Raji (cell line): ENCODE data around the gene SNAI3.

Source experiments
- POLR2A ChIP-seq: IDR thresholded peaks from 2 replicates; pipeline ENCODE4 v1.6.1; 2011; ENCODE audit warnings: low read depth, low read length, control low read depth; ENCODE audit not compliant: insufficient read depth

SNAI3 gene

DNA sequence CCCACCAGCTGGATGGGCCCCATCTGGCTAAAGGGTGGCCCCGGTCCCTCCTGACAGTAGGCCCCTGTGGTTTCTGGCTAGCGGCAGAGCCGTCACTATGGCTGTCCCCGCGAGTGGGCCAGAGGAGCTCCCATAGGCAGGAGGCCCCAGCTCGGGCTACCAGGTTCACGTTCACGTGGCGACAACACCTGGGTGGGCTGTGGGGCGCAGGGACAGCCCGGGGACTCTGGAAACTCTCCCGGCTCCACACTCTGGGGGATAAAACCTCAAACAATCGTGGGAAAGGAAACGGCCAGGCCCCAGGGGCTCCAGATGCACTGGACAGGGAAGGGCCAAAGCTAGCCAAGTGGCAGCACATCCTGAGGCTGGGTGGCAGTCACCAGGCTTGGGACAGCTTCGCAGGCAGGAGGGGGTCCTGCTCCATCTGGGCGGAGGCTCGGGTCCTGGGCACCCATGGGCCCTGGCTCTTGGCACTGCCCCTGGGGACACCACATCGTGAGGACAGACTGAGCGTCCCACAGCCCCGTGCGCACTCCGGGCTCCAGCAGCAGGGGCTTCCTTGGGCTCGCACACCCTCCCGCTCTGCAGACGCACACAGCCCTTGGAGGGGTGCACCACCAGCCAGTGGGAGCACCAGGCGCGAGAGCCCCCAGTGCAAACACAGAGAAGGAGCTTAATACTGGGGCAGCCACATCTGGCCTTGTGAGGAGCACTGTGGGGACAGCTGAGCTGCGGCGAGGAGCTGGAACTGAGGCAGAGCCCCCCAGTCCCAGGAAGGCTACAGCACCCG is 15.5 kb upstream of the SNAI3 start:
- no peak for TF ChIP-seq POLR2A

DNA sequence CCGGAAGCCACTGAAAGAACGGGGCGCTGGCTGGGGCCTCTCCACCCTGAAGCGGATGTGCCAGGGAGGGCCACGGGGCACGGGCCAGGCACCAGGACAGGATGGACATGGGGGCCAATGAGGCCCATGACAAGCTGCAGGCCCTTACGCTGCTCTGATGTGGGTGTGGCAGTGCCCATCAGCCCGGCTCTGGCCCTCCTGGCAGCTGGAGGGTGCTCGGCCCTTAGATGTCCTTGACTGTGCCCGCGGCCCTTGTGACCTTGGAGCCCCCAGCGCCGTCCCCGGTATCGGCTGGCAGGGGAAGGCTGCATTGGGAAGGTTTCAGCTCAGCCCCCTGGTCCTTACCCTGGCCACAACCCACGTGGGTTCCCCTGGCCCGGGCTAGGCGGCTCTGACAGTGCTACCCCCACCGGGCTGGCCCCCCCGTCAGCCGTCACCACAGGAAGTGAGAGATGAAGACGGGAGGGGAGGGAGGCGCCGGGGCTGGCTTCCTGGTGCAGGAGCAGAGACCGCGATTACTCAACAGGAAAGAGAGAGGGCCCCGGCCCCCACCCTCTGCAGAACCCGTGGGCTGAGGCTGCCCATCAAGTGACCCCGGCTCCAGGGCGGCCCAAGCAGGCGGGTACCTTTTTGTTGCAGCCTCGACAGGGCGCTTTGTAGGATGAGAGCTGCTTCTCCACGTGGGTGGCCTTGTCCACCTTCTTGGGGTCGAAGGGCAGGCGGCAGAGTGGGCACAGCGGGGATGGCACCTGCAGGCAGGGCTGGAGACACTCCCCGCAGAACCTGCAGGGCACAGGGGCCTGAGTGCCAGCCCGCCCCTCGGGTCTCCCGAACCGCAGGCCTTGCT is 14.6 kb upstream of the SNAI3 start:
- 0 out of 2 replicates have a peak, but pooled peaks have one; percentile 23 for TF ChIP-seq POLR2A

DNA sequence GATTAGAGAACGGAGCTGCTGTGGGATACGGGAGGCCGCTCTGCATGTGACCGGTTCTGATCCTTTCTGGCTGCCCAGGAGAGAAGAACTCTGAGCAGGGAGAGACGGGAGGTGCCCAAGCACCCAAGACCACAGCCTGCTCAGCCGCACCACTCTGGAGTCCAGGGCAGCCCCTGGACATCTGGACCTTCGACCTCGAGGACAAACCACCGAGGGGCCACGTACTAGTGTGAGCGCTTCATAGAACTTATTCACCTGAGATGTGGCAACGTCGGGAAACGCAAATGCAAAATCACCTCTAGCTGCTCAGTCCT is 14.0 kb upstream of the SNAI3 start:
- TF ChIP-seq POLR2A = no peak

DNA sequence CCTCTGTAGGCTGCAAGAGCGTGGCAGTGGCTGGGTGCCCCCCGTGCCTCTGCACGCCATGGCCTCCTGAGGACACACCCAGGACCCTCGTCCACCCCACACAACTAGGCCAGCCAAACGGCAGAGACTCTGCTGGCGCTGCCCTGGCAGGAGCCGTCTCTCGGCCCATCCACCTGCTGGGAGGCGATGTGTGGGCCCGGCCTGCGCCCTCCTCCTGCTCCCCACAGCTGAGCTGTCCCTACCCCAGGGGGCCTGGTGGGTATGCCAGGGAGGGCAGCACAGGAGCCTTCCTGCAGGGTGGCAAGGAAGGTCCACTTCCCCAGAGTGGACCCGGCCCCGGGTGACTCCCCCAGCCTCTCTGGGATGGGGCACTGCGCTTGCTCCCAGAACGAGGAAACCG is 12.9 kb upstream of the SNAI3 start:
- TF ChIP-seq POLR2A = no peak

DNA sequence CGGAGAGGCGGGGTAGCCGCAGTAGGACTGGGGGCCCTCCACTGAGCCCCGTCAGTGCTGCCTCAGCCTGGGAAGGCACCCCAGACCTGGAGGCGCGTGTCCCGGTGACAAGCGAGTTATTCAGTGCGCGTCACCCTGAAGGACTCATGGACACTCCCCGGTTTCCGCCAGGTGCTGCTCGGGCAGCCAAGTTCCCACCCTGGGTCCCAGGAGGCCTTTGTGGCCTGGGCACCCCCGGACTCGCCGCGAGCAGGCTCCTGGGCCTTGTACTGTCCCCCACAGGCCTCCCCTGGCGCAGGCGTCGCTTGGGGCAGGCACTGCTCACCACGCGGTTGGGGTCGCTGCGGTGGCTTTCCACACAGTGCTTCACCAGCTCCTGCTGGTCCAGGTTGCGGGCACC is 12.3 kb upstream of the SNAI3 start:
- no peak for TF ChIP-seq POLR2A

DNA sequence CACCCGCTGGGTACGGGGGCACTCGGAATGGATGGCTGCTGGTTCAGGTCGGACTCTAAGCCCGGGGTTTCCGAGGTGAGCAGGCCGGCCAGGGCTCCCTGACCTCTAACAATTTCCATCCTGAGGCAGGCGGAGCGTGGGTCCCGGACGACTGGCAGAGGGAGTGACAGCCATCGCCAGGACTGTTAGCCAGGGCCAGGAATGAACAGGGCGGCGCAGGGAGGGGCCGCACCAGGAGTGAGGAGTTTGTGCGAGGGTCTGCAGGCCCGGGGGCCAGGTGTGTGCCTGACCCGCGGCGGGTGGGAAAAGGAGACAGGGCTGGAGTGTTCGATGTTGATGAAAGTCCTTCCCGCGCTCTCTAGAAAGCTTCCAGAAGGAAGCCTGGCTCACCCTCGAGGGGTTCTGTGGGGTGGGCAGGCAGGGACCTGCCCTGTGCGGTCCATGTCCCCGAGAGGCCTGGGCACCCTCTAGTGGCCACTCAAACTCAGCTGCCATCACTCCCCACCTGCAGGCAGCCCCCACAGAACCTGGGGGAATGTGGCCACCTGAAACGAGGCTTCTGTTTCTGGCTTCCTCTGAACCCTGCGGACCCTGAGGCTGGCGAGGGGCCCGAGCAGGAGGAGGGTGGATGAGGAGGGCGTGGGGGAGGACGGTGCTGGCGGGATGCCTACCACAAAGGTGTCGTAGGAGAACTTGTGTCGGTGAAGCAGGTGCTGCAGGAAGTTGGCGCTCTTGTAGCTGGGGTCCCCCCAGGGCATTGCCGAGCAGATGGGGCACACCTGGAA is 11.7 kb upstream of the SNAI3 start:
- TF ChIP-seq POLR2A = no peak

DNA sequence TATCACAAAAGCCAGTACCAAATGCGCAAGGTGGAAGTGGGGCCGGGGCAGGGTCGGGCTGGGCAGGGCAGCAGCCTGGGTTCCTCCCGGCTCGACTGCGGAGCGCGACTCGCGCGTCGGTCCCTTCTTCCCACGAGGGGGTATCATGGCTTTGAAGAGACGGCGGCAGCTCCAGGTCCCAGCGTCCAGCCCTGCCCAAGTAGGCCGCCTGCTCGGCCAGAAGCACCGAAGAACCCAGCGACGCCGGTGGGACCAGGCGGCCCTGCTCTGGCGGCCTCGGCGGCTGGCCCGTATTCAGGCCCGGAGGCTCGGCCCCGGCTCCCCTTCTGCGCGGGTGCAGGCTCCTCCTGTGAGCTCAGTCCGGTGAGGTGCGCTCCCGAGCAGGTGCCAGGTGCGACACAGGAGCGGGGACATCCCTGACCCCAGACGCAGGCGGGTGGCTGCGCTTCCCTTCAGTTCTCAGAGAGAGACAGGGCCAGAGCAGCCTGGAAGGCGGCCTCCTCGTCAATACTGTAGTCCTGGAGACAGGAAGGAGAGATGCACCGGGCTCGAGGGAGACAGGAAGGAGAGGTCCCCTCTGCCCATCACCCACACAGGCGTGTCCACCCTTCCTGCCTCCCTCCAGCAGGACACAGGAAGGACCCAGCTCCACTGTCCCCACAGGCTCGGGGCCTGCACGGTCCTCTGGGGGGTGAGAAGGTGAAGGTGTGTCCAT is 11.0 kb upstream of the SNAI3 start:
- no peak for TF ChIP-seq POLR2A

DNA sequence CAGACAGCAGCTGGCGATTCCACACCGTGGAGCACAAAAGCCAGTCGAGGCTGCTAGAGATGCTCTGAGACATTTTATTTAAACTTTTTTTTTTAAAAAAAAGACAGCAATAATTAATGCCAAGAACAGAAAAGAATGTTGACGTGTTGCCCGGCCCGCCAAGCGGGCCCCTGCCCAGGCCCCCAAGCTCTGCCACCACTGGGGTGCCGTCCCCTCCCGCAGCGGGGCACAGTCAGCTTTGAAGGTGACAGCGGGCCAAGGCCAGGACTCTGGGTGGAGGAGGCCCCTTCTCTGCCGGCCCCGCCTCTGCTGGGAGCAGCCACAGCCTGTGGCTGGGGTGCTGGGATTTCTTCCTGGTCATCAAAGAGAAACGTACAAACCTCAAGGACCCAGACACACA is 10.1 kb upstream of the SNAI3 start:
- no peak for TF ChIP-seq POLR2A

DNA sequence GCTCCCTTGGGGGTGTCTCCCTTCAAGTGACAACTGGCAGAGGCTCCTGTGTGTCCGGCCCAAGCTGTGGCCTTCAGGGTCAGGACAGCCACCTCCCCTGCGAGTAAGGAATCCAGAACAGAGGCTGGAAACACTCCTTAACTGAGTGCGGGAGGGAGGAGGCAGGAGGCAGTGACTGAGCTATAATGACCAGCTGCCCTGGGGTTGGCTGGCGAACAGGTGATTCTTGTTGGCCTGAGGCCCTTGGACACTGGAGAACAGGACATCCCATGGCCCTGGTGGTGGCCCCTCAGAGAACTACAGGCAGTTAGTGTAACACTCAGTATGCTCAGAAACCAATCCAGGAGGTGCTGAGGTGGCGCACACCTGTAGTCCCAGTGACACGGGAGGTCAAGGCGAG is 9.4 kb upstream of the SNAI3 start:
- no peak for TF ChIP-seq POLR2A

DNA sequence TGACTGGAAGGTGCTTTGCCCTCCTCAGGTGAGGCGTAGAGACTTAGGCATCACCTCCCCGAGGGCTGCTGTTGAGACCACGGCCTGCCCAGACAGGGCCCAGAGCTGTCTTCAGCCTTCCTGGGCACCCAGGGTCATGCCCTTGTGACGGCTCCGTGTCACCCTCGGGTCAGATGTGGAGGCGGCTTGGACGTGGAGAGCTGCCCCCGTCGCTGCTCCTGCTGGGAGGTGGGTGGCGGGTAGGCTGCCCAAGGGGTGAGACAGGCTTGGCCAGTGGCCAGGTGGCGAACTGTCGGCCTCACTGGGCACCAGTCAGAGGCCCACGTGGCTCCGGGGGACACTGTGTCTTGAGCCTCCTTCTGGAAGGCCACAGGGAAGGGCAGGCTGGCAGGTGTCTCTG is 8.9 kb upstream of the SNAI3 start:
- TF ChIP-seq POLR2A = no peak

DNA sequence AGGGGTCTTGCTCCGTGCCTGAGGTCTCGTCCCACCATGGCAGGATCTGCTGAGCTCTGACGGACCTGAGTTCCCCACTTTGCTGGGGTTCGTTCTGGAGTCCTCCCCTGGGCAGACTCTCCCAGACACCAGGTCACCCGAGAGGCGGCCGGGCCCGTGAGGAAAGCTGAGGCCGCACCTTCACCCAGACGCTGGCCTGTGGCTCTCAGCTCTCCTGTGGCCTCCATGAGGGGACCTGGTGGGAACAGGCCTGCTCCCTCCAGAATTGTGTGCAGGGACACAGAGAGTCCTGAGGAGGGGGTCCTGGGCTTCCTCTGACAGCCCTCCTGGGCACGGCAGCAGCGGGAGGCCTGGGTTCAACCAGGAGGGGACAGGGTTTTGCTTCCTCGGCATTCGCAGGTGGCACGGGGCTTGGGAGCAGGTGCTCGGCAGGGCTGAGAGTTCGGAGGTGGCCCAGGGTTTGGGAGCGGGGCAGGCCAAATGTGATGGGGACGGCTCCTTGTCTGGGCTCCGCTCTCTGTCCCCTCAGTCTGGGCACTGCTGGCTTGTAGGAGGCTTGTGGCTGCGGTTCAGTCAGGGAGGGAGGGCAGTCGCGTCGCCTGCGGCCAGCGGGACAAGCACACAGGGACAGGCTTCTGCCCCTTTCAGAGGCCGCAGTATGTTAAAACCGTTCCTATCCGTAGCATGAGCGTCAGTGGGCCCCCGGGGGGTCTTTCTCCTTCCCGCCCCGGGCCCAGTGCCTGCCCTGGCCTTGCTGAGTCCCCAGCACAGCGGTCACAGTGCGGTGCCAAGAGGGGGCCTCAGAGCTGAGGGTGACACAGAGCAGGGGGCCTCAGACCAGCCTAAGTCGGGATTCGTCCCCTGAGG is 8.1 kb upstream of the SNAI3 start:
- TF ChIP-seq POLR2A = no peak

DNA sequence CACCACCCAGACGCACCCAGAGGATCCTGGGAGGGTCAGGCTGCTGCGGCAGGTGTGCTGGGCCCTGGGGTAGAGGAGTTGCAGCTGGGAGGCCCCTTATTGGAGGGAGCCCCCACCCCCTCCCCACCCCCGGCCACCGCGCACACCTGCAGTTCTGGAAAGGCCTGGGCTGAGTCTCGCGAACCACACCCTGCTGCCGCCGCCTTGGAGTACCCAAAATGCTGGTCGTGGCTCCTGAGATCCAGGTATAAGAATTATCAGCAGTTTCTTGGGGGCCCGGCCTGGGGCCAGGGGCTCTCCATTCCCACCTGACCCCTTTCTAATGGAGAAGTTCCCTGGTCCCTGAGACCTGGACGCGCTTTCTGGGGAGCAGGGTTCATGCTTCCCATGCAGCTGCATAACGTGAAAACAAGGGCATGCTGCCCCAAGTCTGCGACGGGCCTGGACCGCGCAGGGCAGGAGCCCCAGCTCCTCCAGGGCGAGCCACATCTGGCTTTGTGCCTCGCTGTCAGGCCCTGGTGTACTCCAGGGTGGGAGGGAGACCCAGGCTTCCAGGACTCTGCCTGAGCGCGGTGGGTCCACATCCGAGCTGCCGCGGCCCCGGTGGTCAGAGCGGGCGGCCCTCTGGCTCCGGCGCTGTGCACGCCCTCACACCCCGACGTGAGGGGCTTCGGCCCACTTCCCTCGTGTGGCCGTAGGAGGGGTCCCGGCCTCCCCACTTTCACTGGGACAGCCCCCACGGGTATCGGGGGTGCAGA is 7.3 kb upstream of the SNAI3 start:
- no peak for TF ChIP-seq POLR2A

DNA sequence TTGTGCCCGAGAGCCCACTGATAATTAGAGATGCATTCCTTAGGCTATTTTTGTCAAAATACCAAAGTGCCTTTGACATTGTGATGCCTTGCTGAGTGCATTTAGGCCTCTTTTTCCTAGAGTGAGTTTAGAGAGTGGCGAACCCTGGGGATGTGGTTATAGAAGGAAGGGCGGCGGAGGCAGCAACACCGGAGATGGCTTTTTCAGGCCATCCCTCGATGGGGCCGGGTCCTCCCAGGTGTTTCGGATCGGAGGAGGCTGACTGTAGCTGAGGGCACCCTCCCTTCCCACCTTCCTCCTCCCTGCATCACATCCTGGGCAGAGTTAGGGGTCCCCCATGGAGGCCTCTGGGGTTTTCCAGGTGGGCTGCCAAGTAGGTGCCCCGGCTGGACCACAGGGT is 6.6 kb upstream of the SNAI3 start:
- TF ChIP-seq POLR2A = no peak
